Naive thymus-derived CD4-positive, alpha-beta T cell (primary cell): ENCODE data around the gene RUNX2. TPM values are rescaled to one million over a fixed set of nuclear protein-coding genes. Genes with fewer than 3 reads are reported as not detected.

ENCODE experiments used
- ATAC-seq: fragments of 150-1000 bp; cut with Tn5 transposase; 2 replicates; pipeline ENCODE4 v1.10.0; 2021; ENCODE audit warnings: mild to moderate bottlenecking, moderate library complexity
- CTCF ChIA-PET: fragments of 350-600 bp; sonication (Branson Sonifier 250); formaldehyde crosslinking; loops from one replicate; lab custom pipeline; 2021; ENCODE audit warnings: antibody characterized with exemption; lab: Charles Lee
- POLR2A ChIA-PET: fragments of 350-600 bp; sonication (Branson Sonifier 250); formaldehyde crosslinking; loops from one replicate; lab custom pipeline; 2021; ENCODE audit warnings: antibody characterized with exemption, inconsistent platforms; lab: Charles Lee
- DNase-seq, 9 donors: peaks; one replicate each; pipeline versions ENCODE4 v3.0.0 to v3.0.0-alpha.2; 2020 to 2022; ENCODE audit warnings: mixed read lengths in 1 of 9
- H3K27ac ChIP-seq: one replicate; pipeline ENCODE4 v1.7.0; 2013; ENCODE audit warnings: mild to moderate bottlenecking, low read depth, low read length, moderate library complexity
- H3K27me3 ChIP-seq, 2 donors: one replicate each; pipeline ENCODE4 v1.7.0; 2013; ENCODE audit warnings: low read length in 2 of 2, mild to moderate bottlenecking in 2 of 2, moderate library complexity in 2 of 2; ENCODE audit not compliant: control insufficient read depth in 2 of 2, insufficient read depth in 2 of 2
- H3K36me3 ChIP-seq, 3 experiments: 1 replicate in 2 of 3; 2 replicates in 1 of 3; pipeline ENCODE4 v1.7.0; 2013; ENCODE audit warnings: low read length in 3 of 3, mild to moderate bottlenecking in 3 of 3, moderate library complexity in 1 of 3; ENCODE audit not compliant: insufficient read depth in 3 of 3, control insufficient read depth in 2 of 3
- H3K4me1 ChIP-seq, 2 donors: one replicate each; pipeline ENCODE4 v1.7.0; 2013; ENCODE audit warnings: low read length in 2 of 2, mild to moderate bottlenecking in 2 of 2, moderate library complexity in 1 of 2; ENCODE audit not compliant: control insufficient read depth in 2 of 2, insufficient read depth in 2 of 2
- H3K4me3 ChIP-seq: 2 replicates; pipeline ENCODE4 v1.7.0; 2013; ENCODE audit warnings: mild to moderate bottlenecking, low read length
- H3K9me3 ChIP-seq, 3 experiments: 1 replicate in 2 of 3; 2 replicates in 1 of 3; pipeline ENCODE4 v1.7.0; 2013; ENCODE audit warnings: low read length in 3 of 3; ENCODE audit not compliant: control insufficient read depth in 2 of 3
- H3K27ac Mint-ChIP-seq, 9 donors: one replicate each; pipeline ENCODE4 v1.8.0; 2020 to 2022; ENCODE audit warnings: mixed read lengths in 9 of 9, mild to moderate bottlenecking in 8 of 9, moderate library complexity in 5 of 9, inconsistent platforms in 2 of 9
- H3K27me3 Mint-ChIP-seq, 5 donors: one replicate each; pipeline ENCODE4 v1.8.0; 2021 to 2022; ENCODE audit warnings: mixed read lengths in 5 of 5, mild to moderate bottlenecking in 1 of 5
- H3K36me3 Mint-ChIP-seq, 5 donors: one replicate each; pipeline ENCODE4 v1.8.0; 2020 to 2022; ENCODE audit warnings: mixed read lengths in 5 of 5, mild to moderate bottlenecking in 3 of 5, inconsistent platforms in 1 of 5
- H3K4me1 Mint-ChIP-seq, 7 donors: one replicate each; pipeline ENCODE4 v1.8.0; 2020 to 2022; ENCODE audit warnings: mixed read lengths in 7 of 7, mild to moderate bottlenecking in 3 of 7, inconsistent platforms in 1 of 7
- H3K4me3 Mint-ChIP-seq, 10 donors: one replicate each; pipeline ENCODE4 v1.8.0; 2020 to 2022; ENCODE audit warnings: mild to moderate bottlenecking in 10 of 10, mixed read lengths in 10 of 10, moderate library complexity in 6 of 10, inconsistent platforms in 2 of 10
- H3K9me3 Mint-ChIP-seq, 11 donors: one replicate each; pipeline ENCODE4 v1.8.0; 2020 to 2022; ENCODE audit warnings: mixed read lengths in 11 of 11, mild to moderate bottlenecking in 4 of 11, inconsistent platforms in 1 of 11, moderate library complexity in 1 of 11
- intact Hi-C, 2 donors: fragments of 100-400 bp; cut with micrococcal nuclease; formaldehyde crosslinking; loops; one replicate each; pipeline ENCODE4 v1.15.1; 2023
- polyA plus RNA-seq, 2 donors: library from polyadenylated mRNA; unstranded; fragments of 300-500 nt; fragmentation: Illumina TruSeq; gene quantifications; one replicate each; pipeline ENCODE4 v1.2.3, GENCODE V29; 2021
- total RNA-seq, 6 experiments: library from RNA in 5 of 6; stranded (reverse) in 5 of 6; gene quantifications; 1 replicate in 5 of 6; 2 replicates in 1 of 6; pipeline ENCODE4 v1.2.3 and lab custom pipeline; 2021 to 2026

RUNX2 gene
- total and polyA plus RNA-seq, 7 experiments from 2014 or later: 2.3 to 17.9 (median 13.9) TPM

GRCh38 chr6:45692021-45692420, 363.9 kb downstream of the RUNX2 start:
- Histone ChIP-seq H3K4me3 (no peak overlapping the region), H3K27me3 (no peaks in the 10 kb centered on the region), H3K9me3 (no peaks in the 10 kb centered on the region), H3K27ac (no peak overlapping the region), H3K4me1 (no peaks in the 10 kb centered on the region), H3K36me3 (no peaks in the 10 kb centered on the region)
- CTCF ChIA-PET: no interaction called here
- peaks cover 0 to 5% (median 0%) of the 10 kb centered on the region in 5 donors for H3K36me3 Mint-ChIP-seq
- DNase-seq (no peak), ATAC-seq (no peak)
- peaks cover 0 to 7% (median 4%) of the 10 kb centered on the region in 7 donors for H3K4me1 Mint-ChIP-seq
- intact Hi-C loops: no loop called here
- H3K9me3 Mint-ChIP-seq: peaks cover 0 to 3% (median 0%) of the 10 kb centered on the region in 11 donors
- peaks cover 0 to 4% (median 0%) of the 10 kb centered on the region in 5 donors for H3K27me3 Mint-ChIP-seq
- no peak overlapping the region for H3K4me3 Mint-ChIP-seq
- POLR2A ChIA-PET: no interaction called here
- H3K27ac Mint-ChIP-seq: no peak overlapping the region

GRCh38 chr6:45696738-45697137, 368.6 kb downstream of the RUNX2 start:
- Mint-ChIP-seq H3K36me3 (peaks cover 0 to 4% (median 0%) of the 10 kb centered on the region in 5 donors), H3K4me1 (peaks cover 0 to 9% (median 4%) of the 10 kb centered on the region in 7 donors), H3K9me3 (peaks cover 0 to 3% (median 0%) of the 10 kb centered on the region in 11 donors), H3K4me3 (no peak overlapping the region), H3K27me3 (no peaks in the 10 kb centered on the region), H3K27ac (no peak overlapping the region)
- Histone ChIP-seq H3K4me3 (no peak overlapping the region), H3K4me1 (no peaks in the 10 kb centered on the region), H3K9me3 (no peaks in the 10 kb centered on the region), H3K27ac (no peak overlapping the region), H3K36me3 (no peaks in the 10 kb centered on the region), H3K27me3 (no peaks in the 10 kb centered on the region)
- POLR2A ChIA-PET: no interaction called here
- ATAC-seq (no peak), DNase-seq (no peak)
- intact Hi-C loops: no loop called here
- CTCF ChIA-PET: interaction anchor here (1.0 kb wide), 1 partner anchor 18 kb away, joined by 4 read pairs; no protein-coding TSS in a partner anchor

- Mint-ChIP-seq H3K27me3 (no peaks in the 10 kb centered on the region), H3K4me3 (no peak overlapping the region), H3K36me3 (peaks cover 0 to 4% (median 0%) of the 10 kb centered on the region in 5 donors), H3K4me1 (peaks cover 0 to 9% (median 5%) of the 10 kb centered on the region in 7 donors), H3K9me3 (peaks cover 0 to 3% (median 0%) of the 10 kb centered on the region in 11 donors), H3K27ac (peak overlapping the region in 1 of 9 donors; percentile 19)
- Histone ChIP-seq H3K9me3 (no peaks in the 10 kb centered on the region), H3K27ac (no peak overlapping the region), H3K4me1 (no peaks in the 10 kb centered on the region), H3K36me3 (no peaks in the 10 kb centered on the region), H3K4me3 (no peak overlapping the region), H3K27me3 (no peaks in the 10 kb centered on the region)
- ChIA-PET CTCF (interaction anchor here (1.0 kb wide), 1 partner anchor 17 kb away, joined by 4 read pairs; no protein-coding TSS in a partner anchor), POLR2A (interaction anchor here (1.4 kb wide), 1 partner anchor 20 kb away, joined by 3 read pairs; no protein-coding TSS in a partner anchor)
- intact Hi-C loops: no loop called here
- ATAC-seq (no peak), DNase-seq (no peak)
Measured at GRCh38 chr6:45697605-45698004, 369.5 kb downstream of the RUNX2 start.

GRCh38 chr6:45698046-45698445, 369.9 kb downstream of the RUNX2 start:
- no peak overlapping the region for H3K27ac Mint-ChIP-seq
- H3K4me3 Mint-ChIP-seq: no peak overlapping the region
- ChIA-PET CTCF (interaction anchor here (1.0 kb wide), 1 partner anchor 17 kb away, joined by 4 read pairs; no protein-coding TSS in a partner anchor), POLR2A (interaction anchor here (1.4 kb wide), 1 partner anchor 20 kb away, joined by 3 read pairs; no protein-coding TSS in a partner anchor)
- H3K9me3 ChIP-seq: no peaks in the 10 kb centered on the region
- peaks cover 0 to 9% (median 5%) of the 10 kb centered on the region in 7 donors for H3K4me1 Mint-ChIP-seq
- peaks cover 0 to 3% (median 0%) of the 10 kb centered on the region in 11 donors for H3K9me3 Mint-ChIP-seq
- no peak overlapping the region for H3K27ac ChIP-seq
- no peak overlapping the region for H3K4me3 ChIP-seq
- no peaks in the 10 kb centered on the region for H3K27me3 ChIP-seq
- DNase-seq: no peak
- intact Hi-C loops: no loop called here
- peaks cover 0 to 4% (median 0%) of the 10 kb centered on the region in 5 donors for H3K36me3 Mint-ChIP-seq
- H3K4me1 ChIP-seq: no peaks in the 10 kb centered on the region
- H3K27me3 Mint-ChIP-seq: no peaks in the 10 kb centered on the region
- H3K36me3 ChIP-seq: no peaks in the 10 kb centered on the region
- no peak for ATAC-seq

- H3K27me3 Mint-ChIP-seq: no peaks in the 10 kb centered on the region
- DNase-seq (no peak), ATAC-seq (no peak)
- peaks cover 0 to 1% (median 0%) of the 10 kb centered on the region in 11 donors for H3K9me3 Mint-ChIP-seq
- ChIA-PET CTCF (no interaction called here), POLR2A (no interaction called here)
- no peaks in the 10 kb centered on the region for H3K4me1 ChIP-seq
- intact Hi-C loops: no loop called here
- H3K27ac ChIP-seq: no peak overlapping the region
- no peak overlapping the region for H3K27ac Mint-ChIP-seq
- no peak overlapping the region for H3K4me3 Mint-ChIP-seq
- peaks cover 0 to 3% (median 0%) of the 10 kb centered on the region in 5 donors for H3K36me3 Mint-ChIP-seq
- peaks cover 0 to 10% (median 5%) of the 10 kb centered on the region in 7 donors for H3K4me1 Mint-ChIP-seq
- H3K4me3 ChIP-seq: no peak overlapping the region
- H3K27me3 ChIP-seq: no peaks in the 10 kb centered on the region
- H3K36me3 ChIP-seq: no peaks in the 10 kb centered on the region
- no peaks in the 10 kb centered on the region for H3K9me3 ChIP-seq
Measured at GRCh38 chr6:45699663-45700062, 371.5 kb downstream of the RUNX2 start.

- ChIA-PET CTCF (interaction anchor here (1.9 kb wide), 1 partner anchor 1047 kb away, joined by 5 read pairs; no protein-coding TSS in a partner anchor), POLR2A (interaction anchor here (0.6 to 1.1 kb wide), 3 partner anchors 114 to 199 kb away, joined by 3 read pairs; no protein-coding TSS in a partner anchor)
- no peaks in the 10 kb centered on the region for H3K27me3 Mint-ChIP-seq
- Histone ChIP-seq H3K9me3 (no peaks in the 10 kb centered on the region), H3K27me3 (no peaks in the 10 kb centered on the region), H3K4me1 (peaks cover 0 to 3% of the 10 kb centered on the region in 2 donors), H3K27ac (no peak overlapping the region), H3K4me3 (no peak overlapping the region), H3K36me3 (no peaks in the 10 kb centered on the region)
- no peak for DNase-seq
- peaks cover 0 to 8% (median 0%) of the 10 kb centered on the region in 7 donors for H3K4me1 Mint-ChIP-seq
- intact Hi-C loops: no loop called here
- no peaks in the 10 kb centered on the region for H3K9me3 Mint-ChIP-seq
- H3K27ac Mint-ChIP-seq: no peak overlapping the region
- no peak for ATAC-seq
- peaks cover 0 to 3% (median 0%) of the 10 kb centered on the region in 5 donors for H3K36me3 Mint-ChIP-seq
- no peak overlapping the region for H3K4me3 Mint-ChIP-seq
Measured at GRCh38 chr6:45702849-45703739, 375.0 kb downstream of the RUNX2 start.
